ENCODE measurements around the gene ATP8A2. TPM values are rescaled to one million over a fixed set of nuclear protein-coding genes. Genes with fewer than 3 reads are reported as not detected.
"Not testable (repeated sequence)": the region's sequence is repeated elsewhere in the genome, so short reads cannot be mapped to it uniquely, and the experiment has no call there.

Gene ATP8A2
- total RNA-seq, 1 donor = 0.72 TPM

DNA sequence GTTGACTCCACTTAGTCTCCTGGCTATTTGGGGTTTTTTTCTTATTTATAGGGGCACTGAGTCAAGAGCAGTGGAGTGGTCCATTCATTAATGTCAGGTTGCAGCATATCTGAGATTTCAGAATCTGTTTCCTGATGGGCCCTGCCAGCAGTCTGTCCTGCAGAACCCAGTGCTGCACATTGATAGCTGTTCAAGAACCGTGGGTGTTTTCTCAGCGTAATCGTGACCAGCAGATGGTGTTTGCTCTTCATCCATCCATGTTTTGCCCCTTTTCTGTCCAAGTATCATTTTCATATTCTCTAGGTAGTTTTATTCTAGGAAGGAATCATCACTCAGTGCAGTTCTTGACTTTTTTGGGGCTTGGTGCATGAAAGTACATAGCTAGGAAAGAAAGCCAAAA lies 166.5 kb downstream of the ATP8A2 start:
- H2AFZ ChIP-seq (ENCODE audit: low read length) = no peak overlapping the region
- TF ChIP-seq, protein P1, sequence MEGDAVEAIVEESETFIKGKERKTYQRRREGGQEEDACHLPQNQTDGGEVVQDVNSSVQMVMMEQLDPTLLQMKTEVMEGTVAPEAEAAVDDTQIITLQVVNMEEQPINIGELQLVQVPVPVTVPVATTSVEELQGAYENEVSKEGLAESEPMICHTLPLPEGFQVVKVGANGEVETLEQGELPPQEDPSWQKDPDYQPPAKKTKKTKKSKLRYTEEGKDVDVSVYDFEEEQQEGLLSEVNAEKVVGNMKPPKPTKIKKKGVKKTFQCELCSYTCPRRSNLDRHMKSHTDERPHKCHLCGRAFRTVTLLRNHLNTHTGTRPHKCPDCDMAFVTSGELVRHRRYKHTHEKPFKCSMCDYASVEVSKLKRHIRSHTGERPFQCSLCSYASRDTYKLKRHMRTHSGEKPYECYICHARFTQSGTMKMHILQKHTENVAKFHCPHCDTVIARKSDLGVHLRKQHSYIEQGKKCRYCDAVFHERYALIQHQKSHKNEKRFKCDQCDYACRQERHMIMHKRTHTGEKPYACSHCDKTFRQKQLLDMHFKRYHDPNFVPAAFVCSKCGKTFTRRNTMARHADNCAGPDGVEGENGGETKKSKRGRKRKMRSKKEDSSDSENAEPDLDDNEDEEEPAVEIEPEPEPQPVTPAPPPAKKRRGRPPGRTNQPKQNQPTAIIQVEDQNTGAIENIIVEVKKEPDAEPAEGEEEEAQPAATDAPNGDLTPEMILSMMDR (IDR thresholded peaks at IDR 0.05; ENCODE audit: extremely low read depth, low read depth, low read length) = no peak
- no peak for DNase-seq (ENCODE audit: insufficient read length, low spot score, missing footprints)
- no peaks in the 10 kb centered on the region for H3K4me1 ChIP-seq (ENCODE audit: insufficient read depth, low read length)
- no peaks in the 10 kb centered on the region for H3K36me3 ChIP-seq (ENCODE audit: insufficient read depth, low read length)
- no peaks in the 10 kb centered on the region for H3K9me3 ChIP-seq (ENCODE audit: low read depth, low read length)
- no peak overlapping the region for H3K4me2 ChIP-seq (ENCODE audit: insufficient read depth, low read length)
- no peak overlapping the region for H3K4me3 ChIP-seq (ENCODE audit: insufficient read depth, low read length)
- no peaks in the 10 kb centered on the region for H3K27me3 ChIP-seq (ENCODE audit: insufficient read depth, low read length)
- H4K20me1 ChIP-seq (ENCODE audit: insufficient read depth, low read length) = no peaks in the 10 kb centered on the region
- H3K79me2 ChIP-seq (ENCODE audit: insufficient read depth, low read length) = no peaks in the 10 kb centered on the region
- no peak overlapping the region for H3K27ac ChIP-seq (ENCODE audit: low read depth, low read length)

DNA sequence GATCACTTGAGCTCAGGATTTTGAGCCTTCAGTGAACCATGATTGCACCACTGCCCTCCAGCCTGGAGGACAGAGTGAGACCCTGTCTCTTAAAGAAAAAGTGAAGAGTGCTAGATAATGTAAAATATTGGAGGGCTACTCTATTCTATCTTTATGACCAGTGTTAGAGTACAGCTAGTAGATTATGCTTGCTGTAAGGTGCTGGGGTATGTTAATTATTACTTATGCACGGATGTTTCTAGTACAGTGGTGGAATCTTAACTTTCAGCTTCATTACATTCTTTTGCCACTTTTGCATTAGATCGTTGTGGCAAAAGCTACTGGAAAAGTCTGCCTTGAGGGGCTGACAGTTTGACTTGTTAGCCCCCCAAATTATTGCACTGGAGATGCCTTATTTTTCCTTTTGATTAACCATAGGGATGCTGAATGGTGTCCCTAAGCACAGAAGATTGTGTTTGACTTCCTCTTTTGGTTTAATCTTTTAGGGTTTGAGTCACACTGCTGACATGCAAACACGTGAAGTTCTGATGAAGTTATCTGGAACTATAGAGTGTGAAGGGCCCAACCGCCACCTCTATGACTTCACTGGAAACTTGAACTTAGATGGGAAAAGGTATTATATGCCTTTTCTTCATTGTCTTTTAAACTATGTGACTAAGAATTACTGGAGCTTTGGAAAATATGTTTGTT lies 169.8 kb downstream of the ATP8A2 start:
- Histone ChIP-seq H3K27me3 (ENCODE audit: insufficient read depth, low read length) (no peaks in the 10 kb centered on the region), H3K9me3 (ENCODE audit: low read depth, low read length) (no peaks in the 10 kb centered on the region), H3K4me1 (ENCODE audit: insufficient read depth, low read length) (no peaks in the 10 kb centered on the region), H3K36me3 (ENCODE audit: insufficient read depth, low read length) (no peaks in the 10 kb centered on the region), H3K4me2 (ENCODE audit: insufficient read depth, low read length) (no peak overlapping the region), H4K20me1 (ENCODE audit: insufficient read depth, low read length) (no peaks in the 10 kb centered on the region), H3K27ac (ENCODE audit: low read depth, low read length) (no peak overlapping the region), H2AFZ (ENCODE audit: low read length) (no peak overlapping the region), H3K4me3 (ENCODE audit: insufficient read depth, low read length) (no peak overlapping the region), H3K79me2 (ENCODE audit: insufficient read depth, low read length) (no peaks in the 10 kb centered on the region)
- no peak for DNase-seq (ENCODE audit: insufficient read length, low spot score, missing footprints)
- TF ChIP-seq, protein P1 (IDR thresholded peaks at IDR 0.05; ENCODE audit: extremely low read depth, low read depth, low read length) = no peak

DNA sequence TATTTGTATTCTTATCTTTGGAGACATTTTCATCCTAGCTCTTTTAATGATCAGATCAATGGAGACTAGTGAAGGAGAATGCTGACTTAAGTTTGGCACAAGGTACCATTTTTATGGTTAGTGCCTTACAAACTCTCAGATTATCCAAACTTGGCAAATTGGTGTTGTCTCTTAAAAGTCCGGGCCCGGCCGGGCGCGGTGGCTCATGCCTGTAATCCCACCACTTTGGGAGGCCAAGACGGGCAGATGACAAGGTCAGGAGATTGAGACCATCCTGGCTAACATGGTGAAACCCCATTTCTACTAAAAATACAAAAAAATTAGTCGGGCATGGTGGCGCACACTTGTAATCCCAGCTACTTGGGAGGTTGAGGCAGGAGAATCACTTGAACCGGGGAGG lies 177.2 kb downstream of the ATP8A2 start:
- H3K4me3 ChIP-seq (ENCODE audit: insufficient read depth, low read length); H3K27me3 ChIP-seq (ENCODE audit: insufficient read depth, low read length); H3K4me2 ChIP-seq (ENCODE audit: insufficient read depth, low read length); H3K27ac ChIP-seq (ENCODE audit: low read depth, low read length); H3K9me3 ChIP-seq (ENCODE audit: low read depth, low read length); H3K79me2 ChIP-seq (ENCODE audit: insufficient read depth, low read length); H4K20me1 ChIP-seq (ENCODE audit: insufficient read depth, low read length); H3K36me3 ChIP-seq (ENCODE audit: insufficient read depth, low read length); H3K4me1 ChIP-seq (ENCODE audit: insufficient read depth, low read length); DNase-seq (ENCODE audit: insufficient read length, low spot score, missing footprints); H2AFZ ChIP-seq (ENCODE audit: low read length): not testable (repeated sequence)

DNA sequence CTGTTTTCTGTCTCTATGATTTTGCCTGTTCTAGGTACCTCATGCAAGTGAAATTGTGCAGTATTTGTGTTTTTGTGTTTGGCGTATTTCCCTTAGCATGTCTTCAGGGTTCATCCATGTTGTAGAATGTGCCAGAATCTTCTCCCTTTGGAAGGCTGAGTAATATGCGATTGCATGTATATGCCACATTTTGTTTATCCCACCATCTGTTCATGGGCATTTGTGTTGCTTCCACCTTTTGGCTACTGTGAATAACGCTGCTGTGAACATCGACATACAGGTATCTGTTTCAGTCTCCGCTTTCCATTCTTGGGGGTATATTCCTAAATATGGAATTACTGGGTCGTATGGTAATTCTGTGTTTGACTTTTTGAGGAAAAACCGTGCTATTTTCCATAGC lies 190.0 kb downstream of the ATP8A2 start:
- no peak overlapping the region for H3K4me2 ChIP-seq (ENCODE audit: insufficient read depth, low read length)
- no peak overlapping the region for H3K27ac ChIP-seq (ENCODE audit: low read depth, low read length)
- no peak overlapping the region for H3K4me3 ChIP-seq (ENCODE audit: insufficient read depth, low read length)
- no peaks in the 10 kb centered on the region for H4K20me1 ChIP-seq (ENCODE audit: insufficient read depth, low read length)
- no peaks in the 10 kb centered on the region for H3K79me2 ChIP-seq (ENCODE audit: insufficient read depth, low read length)
- H3K4me1 ChIP-seq (ENCODE audit: insufficient read depth, low read length) = no peaks in the 10 kb centered on the region
- no peak for DNase-seq (ENCODE audit: insufficient read length, low spot score, missing footprints)
- no peaks in the 10 kb centered on the region for H3K9me3 ChIP-seq (ENCODE audit: low read depth, low read length)
- TF ChIP-seq, protein P1 (IDR thresholded peaks at IDR 0.05; ENCODE audit: extremely low read depth, low read depth, low read length) = no peak
- H3K36me3 ChIP-seq (ENCODE audit: insufficient read depth, low read length) = no peaks in the 10 kb centered on the region
- H3K27me3 ChIP-seq (ENCODE audit: insufficient read depth, low read length) = no peaks in the 10 kb centered on the region
- no peak overlapping the region for H2AFZ ChIP-seq (ENCODE audit: low read length)

Data from osteoblast (primary cell).